Forelimb muscle (tissue), 1 donor: ENCODE results near the gene SLAMF1. TPM values are rescaled to one million over a fixed set of nuclear protein-coding genes. Genes with fewer than 3 reads are reported as not detected.

Experiments
- DNase-seq: peaks from one replicate; pipeline ENCODE4 v3.0.0-alpha.2; 2013; ENCODE audit warnings: low read depth
- polyA plus RNA-seq: library from polyadenylated mRNA; unstranded; fragments of 120-200 nt; gene quantifications from one replicate; pipeline ENCODE4 v1.2.1, GENCODE V29; 2013; ENCODE audit not compliant: insufficient read length

SLAMF1 gene
- polyA plus RNA-seq, 1 donor = 0.05 TPM

DNA sequence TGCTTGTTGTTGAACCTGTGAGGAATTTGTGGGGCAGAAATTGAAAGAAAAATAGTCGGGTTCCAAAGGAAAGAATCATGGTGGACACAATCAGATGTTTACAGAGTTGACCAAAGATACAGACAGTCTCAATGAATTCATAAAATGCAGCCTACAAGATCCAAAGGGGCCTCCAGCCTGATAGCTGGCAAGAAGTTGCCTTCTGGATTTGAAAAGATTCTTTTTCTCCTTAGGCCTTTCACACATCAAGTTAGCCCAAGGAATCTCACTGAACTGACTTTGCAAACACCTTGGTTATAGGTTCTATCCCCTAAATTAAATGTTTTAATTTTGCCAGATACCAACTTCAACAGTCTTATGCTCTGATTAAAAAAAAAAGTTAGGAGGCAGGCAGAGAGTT is 21.5 kb downstream of the SLAMF1 start:
- DNase-seq = no peak

DNA sequence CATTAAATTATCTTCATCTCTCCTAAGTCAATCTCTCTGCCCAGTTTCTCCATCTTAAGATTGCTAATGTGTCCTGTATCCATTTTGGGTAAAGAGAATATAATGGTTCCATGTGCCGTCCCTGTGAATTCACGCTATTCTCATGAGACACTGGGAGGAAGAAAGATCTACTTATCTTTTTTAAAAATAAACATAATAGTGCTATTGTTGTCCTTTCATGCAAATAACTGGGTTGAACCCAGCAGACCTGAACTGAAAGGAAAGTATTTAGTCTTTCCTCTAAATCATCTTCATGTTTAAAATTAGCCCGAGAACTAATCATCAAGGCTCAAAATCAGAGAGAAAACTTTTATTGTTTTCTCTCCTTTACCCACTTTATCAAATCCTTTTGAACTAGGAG is 22.4 kb downstream of the SLAMF1 start:
- DNase-seq = no peak

DNA sequence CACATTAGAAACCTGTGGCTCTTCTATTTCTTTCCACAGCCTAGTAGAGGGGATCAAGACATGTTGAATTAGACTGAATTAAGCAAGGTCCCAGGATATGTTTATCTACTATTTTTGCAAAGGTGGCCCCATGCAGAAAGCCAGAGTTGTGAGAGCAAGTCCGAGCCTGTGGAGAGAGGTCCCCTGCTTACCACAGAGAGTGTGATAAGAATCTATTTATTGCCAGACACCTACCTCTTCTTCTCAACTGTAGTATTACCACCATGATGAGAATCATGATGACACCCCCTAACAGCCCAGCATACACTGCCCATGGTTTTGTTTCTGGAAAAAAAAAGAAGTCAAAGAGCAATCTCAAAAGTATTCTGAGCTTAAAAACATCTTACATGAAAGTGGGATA is 23.0 kb downstream of the SLAMF1 start:
- no peak for DNase-seq

DNA sequence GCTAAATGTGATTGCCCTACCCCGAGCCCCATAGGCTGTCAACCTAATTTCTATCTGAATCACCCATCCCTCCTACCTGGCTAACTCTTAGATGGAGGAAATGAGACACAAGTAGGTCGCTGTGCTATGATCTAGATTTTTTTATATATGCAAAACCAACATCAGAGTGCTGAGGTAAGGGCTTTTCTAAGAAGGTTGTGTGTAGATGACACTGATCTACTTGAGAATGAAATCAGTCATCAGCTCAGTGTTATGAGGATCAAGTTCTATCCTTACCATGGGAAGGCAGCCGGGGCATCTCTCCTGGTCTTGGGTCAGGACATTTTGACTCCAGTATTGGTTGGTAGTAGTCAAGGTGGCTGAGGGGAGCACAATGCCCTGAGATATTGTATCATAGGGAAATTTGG is 23.6 kb downstream of the SLAMF1 start:
- no peak for DNase-seq

DNA sequence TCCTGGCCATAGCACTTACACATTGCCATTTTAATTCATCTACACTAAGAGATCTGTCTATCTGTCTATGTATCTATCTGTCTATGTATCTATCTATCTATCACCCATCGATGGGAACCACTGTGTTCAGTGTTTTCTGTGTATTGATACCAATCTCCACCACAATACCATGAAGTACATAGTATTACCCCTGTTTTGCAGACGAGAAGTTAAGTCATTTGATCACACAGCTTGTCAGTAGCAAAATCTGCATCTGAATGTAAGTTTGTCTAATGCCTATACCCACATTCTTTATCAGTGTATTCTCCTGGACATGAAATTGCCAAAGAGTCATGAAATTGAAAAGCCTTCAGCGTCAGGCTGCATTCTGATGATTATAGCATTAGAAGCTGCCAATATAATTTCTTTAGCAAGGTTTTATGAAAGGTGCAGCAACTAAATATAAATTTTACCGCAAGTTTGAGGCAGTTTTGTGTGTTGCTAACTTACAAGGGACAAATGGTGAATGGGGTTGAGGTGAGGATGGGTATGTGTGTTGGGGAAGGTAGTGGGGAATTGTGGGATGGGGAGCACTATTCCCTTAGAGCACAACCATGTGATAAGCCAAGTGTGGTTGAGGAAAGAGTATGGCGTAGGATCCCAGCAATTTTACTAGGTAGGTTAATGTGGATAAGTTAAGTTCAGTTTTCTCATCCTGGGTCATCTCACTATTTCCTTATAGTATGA is 24.2 kb downstream of the SLAMF1 start:
- no peak for DNase-seq

DNA sequence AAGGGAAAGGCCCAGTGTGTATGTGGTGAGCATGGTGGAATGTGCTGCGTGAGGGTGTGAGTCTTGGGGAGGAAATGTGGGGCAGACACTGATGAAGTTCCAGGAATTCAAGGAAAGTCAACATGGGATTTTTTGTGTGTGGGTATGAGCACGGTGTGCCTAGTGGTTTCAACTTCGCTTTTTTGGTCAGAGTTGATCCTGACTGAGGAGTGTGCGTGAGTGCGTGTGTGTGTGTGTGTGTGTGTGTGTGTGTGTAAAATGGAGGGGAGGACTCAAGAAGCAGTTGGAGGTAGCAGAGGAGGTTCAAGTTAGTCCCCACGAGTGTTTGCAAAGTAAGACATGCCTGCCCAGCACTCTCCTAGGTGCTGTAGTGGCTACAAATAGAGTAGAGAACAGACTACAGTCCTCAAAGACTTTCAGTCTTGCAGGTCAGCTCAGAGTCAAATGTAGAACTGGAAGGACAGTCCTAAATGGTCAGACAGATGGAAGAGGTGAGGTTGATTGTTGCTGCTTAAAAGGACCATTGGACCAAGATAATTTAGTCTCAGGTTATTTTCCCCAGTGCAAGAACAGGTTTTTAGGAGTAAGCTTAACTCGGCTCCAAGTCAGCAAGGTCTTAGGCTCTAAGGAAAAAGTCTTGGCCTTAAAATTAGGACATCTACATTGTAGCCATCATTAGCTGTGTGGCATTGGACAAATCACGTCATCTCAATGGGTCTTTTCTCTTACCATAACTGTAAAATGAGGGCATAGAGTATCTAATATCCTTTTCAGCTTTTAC is 25.0 kb downstream of the SLAMF1 start:
- DNase-seq = no peak

DNA sequence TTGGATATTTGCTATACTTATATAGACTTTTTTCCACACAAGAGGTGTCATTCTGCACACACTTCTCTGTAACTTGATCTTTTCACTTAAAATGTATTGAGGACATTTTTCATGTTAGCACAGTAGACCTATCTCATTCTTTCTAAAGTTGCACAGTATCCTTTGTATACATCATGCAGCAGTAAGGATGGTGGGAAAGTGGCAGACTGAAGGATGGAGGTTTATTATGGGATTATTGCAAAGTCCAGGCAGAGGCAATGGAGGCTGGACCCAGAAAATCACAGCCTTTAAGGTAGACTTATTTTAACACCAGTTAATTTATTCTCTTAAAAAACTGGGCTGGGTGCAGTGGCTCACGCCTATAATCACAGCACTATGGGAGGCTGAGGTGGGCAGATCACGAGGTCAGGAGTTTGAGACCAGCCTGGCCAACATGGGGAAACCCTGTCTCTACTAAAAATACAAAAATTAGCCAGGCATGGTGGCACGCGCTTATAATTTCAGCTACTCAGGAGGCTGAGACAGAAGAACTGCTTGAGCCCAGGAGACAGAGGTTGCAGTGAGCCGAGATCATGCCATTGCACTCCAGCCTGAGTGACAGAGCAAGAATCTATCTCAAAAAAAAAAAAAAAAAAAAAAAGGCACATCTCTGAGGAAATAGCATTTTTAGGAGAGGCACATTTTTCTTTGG is 25.8 kb downstream of the SLAMF1 start:
- no peak for DNase-seq

GRCh38 chr1:160619742-160620277 is 27.0 kb downstream of the SLAMF1 start:
- DNase-seq = no peak

DNA sequence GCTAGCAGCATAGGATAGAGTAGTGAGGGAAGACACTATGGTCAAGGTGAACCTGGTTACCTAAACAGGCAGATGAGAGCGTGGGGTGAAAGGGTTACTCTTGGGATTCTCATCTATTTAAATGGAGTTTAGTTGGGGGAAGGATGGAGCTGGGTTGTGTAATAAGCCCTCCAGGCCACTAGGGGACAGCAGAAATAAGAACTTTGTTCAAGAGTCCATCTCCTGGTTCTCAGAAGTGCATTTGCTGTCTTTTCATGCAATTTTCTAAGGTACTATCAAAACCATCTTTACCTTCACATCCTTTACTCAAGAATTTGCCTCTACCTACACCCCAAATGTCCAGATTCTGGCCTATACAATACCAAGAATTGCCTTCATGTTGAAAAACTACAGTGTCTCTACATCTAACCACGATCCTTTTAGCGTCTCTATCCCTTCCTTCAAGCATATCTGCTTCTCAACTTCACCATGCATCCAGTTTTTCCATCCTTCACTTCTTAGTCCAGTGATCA is 28.0 kb downstream of the SLAMF1 start:
- DNase-seq = no peak

- DNase-seq = no peak
Observed at GRCh38 chr1:160618327-160618726, 28.5 kb downstream of the SLAMF1 start.

- no peak for DNase-seq
Observed at GRCh38 chr1:160615660-160616059, 31.2 kb downstream of the SLAMF1 start.

DNA sequence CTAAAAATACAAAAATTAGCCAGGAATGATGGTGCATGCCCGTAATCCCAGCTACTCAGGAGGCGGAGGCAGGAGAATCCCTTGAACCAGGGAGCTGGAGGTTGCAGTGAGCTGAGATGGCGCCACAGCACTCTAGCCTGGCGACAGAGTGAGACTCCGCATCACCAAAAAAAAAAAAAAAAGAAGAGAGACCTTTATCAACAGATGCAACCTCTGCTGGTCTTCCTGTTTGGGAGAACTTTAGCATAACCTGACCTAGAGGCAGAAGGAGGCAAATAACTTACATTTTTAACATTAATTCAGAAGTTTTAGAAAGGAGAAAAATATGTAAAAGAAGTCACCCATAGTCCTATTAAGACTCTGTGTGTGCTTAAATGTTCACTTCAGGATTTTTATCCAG is 32.4 kb downstream of the SLAMF1 start:
- no peak for DNase-seq

GRCh38 chr1:160612613-160613218 is 34.1 kb downstream of the SLAMF1 start:
- DNase-seq = no peak

GRCh38 chr1:160610569-160611242 is 36.1 kb downstream of the SLAMF1 start:
- DNase-seq = no peak

- DNase-seq = no peak
Observed at GRCh38 chr1:160608941-160609340, 37.9 kb downstream of the SLAMF1 start.

DNA sequence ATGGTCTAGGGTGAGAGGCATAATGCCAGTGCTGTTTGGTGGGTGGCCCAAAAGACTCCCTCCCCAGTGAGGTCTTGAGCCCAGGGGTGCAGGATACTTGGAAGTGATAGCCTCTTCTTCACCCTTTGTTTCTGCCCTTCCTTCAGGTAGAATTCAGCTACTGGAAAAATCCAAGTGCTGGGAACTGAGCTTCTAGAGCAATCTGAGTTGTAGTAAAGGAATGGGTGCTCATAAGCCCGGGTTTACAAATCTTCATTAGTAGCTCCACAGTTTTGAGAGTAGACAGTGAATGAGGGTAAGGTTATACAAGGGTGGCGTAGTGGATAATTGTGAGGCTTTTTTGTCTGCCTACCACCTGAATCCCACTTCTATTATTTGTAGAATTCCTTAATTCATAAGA is 38.3 kb downstream of the SLAMF1 start:
- DNase-seq = no peak

- DNase-seq = no peak
Observed at GRCh38 chr1:160608057-160608456, 38.8 kb downstream of the SLAMF1 start.

- DNase-seq = no peak
Observed at GRCh38 chr1:160607672-160608032, 39.2 kb downstream of the SLAMF1 start.

- DNase-seq = peak; percentile 32
Observed at GRCh38 chr1:160607011-160607671, 39.7 kb downstream of the SLAMF1 start.

- no peak for DNase-seq
Observed at GRCh38 chr1:160606611-160607010, 40.2 kb downstream of the SLAMF1 start.
